DND-41 (cell line): ENCODE data around the gene CPLANE2.

Source experiments
- CTCF ChIP-seq: IDR thresholded peaks from 2 replicates; pipeline ENCODE4 v1.5.1; 2012; ENCODE audit warnings: borderline replicate concordance, low read length, moderate library complexity, mild to moderate bottlenecking; ENCODE audit not compliant: poor library complexity, severe bottlenecking; ENCODE audit errors: extremely low read depth
- EZH2 ChIP-seq: IDR thresholded peaks from 3 replicates; pipeline ENCODE4 v1.6.1; 2012; ENCODE audit warnings: borderline replicate concordance, low read depth, mild to moderate bottlenecking, moderate library complexity, low read length, inconsistent platforms; ENCODE audit not compliant: severe bottlenecking

- TF ChIP-seq CTCF (no peak), EZH2 (no peak)
Measured at GRCh38 chr1:16189003-16189402, 48.0 kb downstream of the CPLANE2 start.
